Fibroblast of mammary gland (primary cell): Measurements from ENCODE around the gene VPS13D.
"Not testable (repeated sequence)": the region's sequence is repeated elsewhere in the genome, so short reads cannot be mapped to it uniquely, and the experiment has no call there.

Source experiments
- DNase-seq: peaks from one replicate; pipeline ENCODE4 v3.0.0-alpha.2; 2010; ENCODE audit warnings: low read depth
- H3K4me3 ChIP-seq: 2 replicates; pipeline ENCODE4 v1.5.1; 2011; ENCODE audit warnings: low read depth, mild to moderate bottlenecking, low read length, moderate library complexity; ENCODE audit not compliant: control insufficient read depth
- TF ChIP-seq, protein P1 (sequence below): conservative IDR thresholded peaks from 2 replicates; pipeline ENCODE4 v1.5.1; 2011; ENCODE audit warnings: low read depth, low read length, inconsistent platforms; ENCODE audit not compliant: control insufficient read depth, insufficient read depth

VPS13D gene

GRCh38 chr1:12519693-12520364 lies 290.0 kb downstream of the VPS13D start:
- H3K4me3 ChIP-seq: no peak overlapping the region
- no peak for DNase-seq
- TF ChIP-seq, protein P1, sequence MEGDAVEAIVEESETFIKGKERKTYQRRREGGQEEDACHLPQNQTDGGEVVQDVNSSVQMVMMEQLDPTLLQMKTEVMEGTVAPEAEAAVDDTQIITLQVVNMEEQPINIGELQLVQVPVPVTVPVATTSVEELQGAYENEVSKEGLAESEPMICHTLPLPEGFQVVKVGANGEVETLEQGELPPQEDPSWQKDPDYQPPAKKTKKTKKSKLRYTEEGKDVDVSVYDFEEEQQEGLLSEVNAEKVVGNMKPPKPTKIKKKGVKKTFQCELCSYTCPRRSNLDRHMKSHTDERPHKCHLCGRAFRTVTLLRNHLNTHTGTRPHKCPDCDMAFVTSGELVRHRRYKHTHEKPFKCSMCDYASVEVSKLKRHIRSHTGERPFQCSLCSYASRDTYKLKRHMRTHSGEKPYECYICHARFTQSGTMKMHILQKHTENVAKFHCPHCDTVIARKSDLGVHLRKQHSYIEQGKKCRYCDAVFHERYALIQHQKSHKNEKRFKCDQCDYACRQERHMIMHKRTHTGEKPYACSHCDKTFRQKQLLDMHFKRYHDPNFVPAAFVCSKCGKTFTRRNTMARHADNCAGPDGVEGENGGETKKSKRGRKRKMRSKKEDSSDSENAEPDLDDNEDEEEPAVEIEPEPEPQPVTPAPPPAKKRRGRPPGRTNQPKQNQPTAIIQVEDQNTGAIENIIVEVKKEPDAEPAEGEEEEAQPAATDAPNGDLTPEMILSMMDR: no peak

GRCh38 chr1:12521096-12521495 lies 291.3 kb downstream of the VPS13D start:
- DNase-seq: no peak
- TF ChIP-seq, protein P1: no peak

GRCh38 chr1:12522780-12523179 lies 292.9 kb downstream of the VPS13D start:
- not testable (repeated sequence) for H3K4me3 ChIP-seq, DNase-seq

More at GRCh38 chr1:12521096-12521495, 291.3 kb downstream of the VPS13D start:
- no peak overlapping the region for H3K4me3 ChIP-seq

DNA sequence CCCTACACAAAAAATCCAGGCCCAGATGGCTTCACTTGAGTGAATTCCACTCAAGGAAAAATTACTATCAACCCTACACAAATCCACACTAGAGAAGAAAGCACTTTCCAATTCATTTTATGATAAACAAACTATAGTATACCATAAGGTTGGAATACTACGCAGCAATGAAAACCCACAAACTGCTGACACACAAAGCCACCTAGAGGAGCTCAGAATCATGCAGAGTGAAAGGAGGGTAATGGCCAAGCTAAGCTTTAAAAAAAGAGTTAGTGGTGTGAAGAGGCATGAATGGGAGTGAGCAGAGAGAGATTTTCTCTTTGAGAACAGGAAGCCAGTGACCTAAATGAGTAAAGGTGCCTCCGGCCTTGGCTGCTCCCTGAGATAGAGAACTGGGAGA lies 294.4 kb downstream of the VPS13D start:
- TF ChIP-seq, protein P1: no peak
- H3K4me3 ChIP-seq: no peak overlapping the region
- no peak for DNase-seq

- TF ChIP-seq, protein P1: no peak
Observed at GRCh38 chr1:12525311-12526181, 295.7 kb downstream of the VPS13D start.

DNA sequence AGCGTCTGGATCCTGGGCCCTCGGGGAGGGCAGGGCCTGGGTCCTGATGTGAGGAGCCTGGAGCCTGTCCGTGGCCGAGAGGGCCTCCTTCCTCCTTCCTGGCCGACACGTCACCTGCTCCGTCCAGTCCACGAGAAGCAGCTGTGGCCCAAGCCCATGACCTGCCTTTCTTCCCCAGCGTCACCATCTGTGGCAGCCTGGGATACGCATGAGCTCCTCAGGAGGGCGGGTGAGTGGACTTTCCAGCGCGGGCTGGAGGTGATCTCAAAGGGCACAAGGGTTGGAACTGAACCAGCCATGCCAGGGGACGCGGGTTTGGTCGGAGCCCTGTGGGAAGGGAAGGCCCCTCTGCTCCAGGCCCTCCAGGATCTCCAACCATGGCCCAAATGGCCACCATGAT lies 297.7 kb downstream of the VPS13D start:
- no peak overlapping the region for H3K4me3 ChIP-seq
- TF ChIP-seq, protein P1: no peak
- DNase-seq: no peak

More at GRCh38 chr1:12525311-12526181, 295.7 kb downstream of the VPS13D start:
- DNase-seq: peak; percentile 35
- no peak overlapping the region for H3K4me3 ChIP-seq
